IMR-90 (cell line): Measurements from ENCODE around the gene CIT. TPM values are rescaled to one million over a fixed set of nuclear protein-coding genes. Genes with fewer than 3 reads are reported as not detected.

Experiments used
- ATAC-seq: fragments of 200-7000 bp; cut with Tn5 transposase; 2 replicates; pipeline ENCODE4 v1.9.1; 2020; ENCODE audit warnings: low read depth, mild to moderate bottlenecking, moderate library complexity
- BruUV-seq: library from RNA; stranded (reverse); fragments of 400-500 nt; replicated peaks from 2 replicates; lab custom pipeline; 2021; lab: Mats Ljungman, UMichigan
- CTCF ChIA-PET: fragments of 300-600 bp; formaldehyde crosslinking; extraction: SDS; loops from one replicate; lab custom pipeline; 2021; ENCODE audit warnings: antibody characterized with exemption; lab: Yijun Ruan, JAX
- POLR2A ChIA-PET: fragments of 300-600 bp; sonication (Branson Sonifier 250); formaldehyde crosslinking; loops from one replicate; lab custom pipeline; 2022; ENCODE audit warnings: antibody characterized with exemption; ENCODE audit not compliant: unreplicated experiment; lab: Charles Lee
- DNase-seq: peaks from one replicate; pipeline ENCODE4 v3.0.0; 2013
- H2AFZ ChIP-seq: replicated peaks from 2 replicates; pipeline ENCODE3; 2013; ENCODE audit warnings: low read length, mild to moderate bottlenecking; ENCODE audit not compliant: poor library complexity
- H2AK5ac ChIP-seq: 2 replicates; pipeline ENCODE4 v1.6.1; 2013; ENCODE audit warnings: low read depth, low read length, inconsistent platforms
- H2AK9ac ChIP-seq: replicated peaks from 2 replicates; pipeline ENCODE3; 2013; ENCODE audit warnings: mild to moderate bottlenecking, low read depth, low read length, moderate library complexity; ENCODE audit not compliant: poor library complexity
- H2BK120ac ChIP-seq: 2 replicates; pipeline ENCODE4 v1.6.1; 2013; ENCODE audit warnings: low read depth, low read length, inconsistent platforms
- H2BK15ac ChIP-seq: 3 replicates; pipeline ENCODE4 v1.6.1; 2013; ENCODE audit warnings: low read depth, low read length, inconsistent platforms
- H2BK20ac ChIP-seq: 2 replicates; pipeline ENCODE4 v1.6.1; 2013; ENCODE audit warnings: low read depth, mild to moderate bottlenecking, inconsistent platforms, low read length, moderate library complexity
- H2BK5ac ChIP-seq: 2 replicates; pipeline ENCODE4 v1.6.1; 2013; ENCODE audit warnings: mild to moderate bottlenecking, low read depth, low read length, inconsistent platforms; ENCODE audit not compliant: poor library complexity, severe bottlenecking
- H3K14ac ChIP-seq: replicated peaks from 2 replicates; pipeline ENCODE4 v1.6.1; 2013; ENCODE audit warnings: low read depth, low read length, inconsistent platforms
- H3K18ac ChIP-seq: 2 replicates; pipeline ENCODE4 v1.6.1; 2013; ENCODE audit warnings: low read depth, low read length, control low read depth
- H3K23ac ChIP-seq: 2 replicates; pipeline ENCODE4 v1.6.1; 2013; ENCODE audit warnings: low read depth, low read length, inconsistent platforms
- H3K27ac ChIP-seq: 2 replicates; pipeline ENCODE4 v1.5.1; 2013; ENCODE audit warnings: mild to moderate bottlenecking, control low read depth, low read length; ENCODE audit not compliant: insufficient read depth
- H3K27me3 ChIP-seq: 2 replicates; pipeline ENCODE4 v1.6.1; 2013; ENCODE audit warnings: low read length; ENCODE audit not compliant: control insufficient read depth, insufficient read depth
- H3K36me3 ChIP-seq: 2 replicates; pipeline ENCODE4 v1.6.1; 2013; ENCODE audit warnings: low read length, mixed read lengths; ENCODE audit not compliant: control insufficient read depth, insufficient read depth
- H3K4ac ChIP-seq: 2 replicates; pipeline ENCODE4 v1.6.1; 2013; ENCODE audit warnings: low read depth, low read length, inconsistent platforms
- H3K4me1 ChIP-seq: 2 replicates; pipeline ENCODE4 v1.6.1; 2013; ENCODE audit warnings: low read length, mixed read lengths; ENCODE audit not compliant: control insufficient read depth, insufficient read depth
- H3K4me2 ChIP-seq: 2 replicates; pipeline ENCODE4 v1.6.1; 2013; ENCODE audit warnings: low read depth, mild to moderate bottlenecking, control low read depth, low read length, moderate library complexity
- H3K4me3 ChIP-seq: 2 replicates; pipeline ENCODE4 v1.5.1; 2013; ENCODE audit warnings: low read depth, mild to moderate bottlenecking, control low read depth, low read length, moderate library complexity; ENCODE audit not compliant: insufficient read depth
- H3K56ac ChIP-seq: 2 replicates; pipeline ENCODE4 v1.6.1; 2013; ENCODE audit warnings: low read length, inconsistent platforms; ENCODE audit not compliant: insufficient read depth; ENCODE audit errors: extremely low read depth
- H3K79me1 ChIP-seq, 2 experiments: 2 replicates each; pipeline ENCODE4 v1.6.1; 2013; ENCODE audit warnings: low read length in 2 of 2, inconsistent platforms in 1 of 2, low read depth in 1 of 2
- H3K9ac ChIP-seq: 2 replicates; pipeline ENCODE4 v1.6.1; 2013; ENCODE audit warnings: low read depth, low read length, control low read depth
- H3K9me1 ChIP-seq: 2 replicates; pipeline ENCODE4 v1.6.1; 2013; ENCODE audit warnings: low read length, inconsistent platforms; ENCODE audit not compliant: insufficient read depth
- H3K9me3 ChIP-seq: 2 replicates; pipeline ENCODE4 v1.6.1; 2013; ENCODE audit warnings: low read length; ENCODE audit not compliant: control insufficient read depth, insufficient read depth
- H4K20me1 ChIP-seq: 2 replicates; pipeline ENCODE4 v1.6.1; 2013; ENCODE audit warnings: low read length, inconsistent platforms; ENCODE audit not compliant: insufficient read depth
- H4K5ac ChIP-seq: 2 replicates; pipeline ENCODE4 v1.6.1; 2013; ENCODE audit warnings: mild to moderate bottlenecking, low read depth, low read length, control low read depth
- H4K8ac ChIP-seq, 2 experiments: 2 replicates each; pipeline ENCODE4 v1.6.1; 2013; ENCODE audit warnings: low read depth in 2 of 2, low read length in 2 of 2, control low read depth in 1 of 2, inconsistent platforms in 1 of 2
- H4K91ac ChIP-seq: 2 replicates; pipeline ENCODE4 v1.6.1; 2013; ENCODE audit warnings: low read depth, low read length, inconsistent platforms; ENCODE audit not compliant: insufficient read depth
- CTCF ChIP-seq: conservative IDR thresholded peaks from 2 replicates; pipeline ENCODE4 v1.5.1; 2012; ENCODE audit warnings: mild to moderate bottlenecking, low read depth, low read length, improper control_type of control experiment
- MAFK ChIP-seq: IDR thresholded peaks from 2 replicates; pipeline ENCODE4 v1.6.1; 2012; ENCODE audit warnings: low read depth, low read length, improper control_type of control experiment
- MAZ ChIP-seq: IDR thresholded peaks from 2 replicates; pipeline ENCODE4 v1.6.1; 2012; ENCODE audit warnings: low read depth, mild to moderate bottlenecking, low read length, improper control_type of control experiment, moderate library complexity, borderline replicate concordance
- NFE2L2 ChIP-seq: fragments of 150-350 bp; IDR thresholded peaks from 2 replicates; pipeline ENCODE4 v1.6.1; 2016; ENCODE audit warnings: low read depth, mild to moderate bottlenecking, low read length
- RAD21 ChIP-seq: IDR thresholded peaks from 2 replicates; pipeline ENCODE4 v1.6.1; 2012; ENCODE audit warnings: low read length, improper control_type of control experiment
- RCOR1 ChIP-seq: IDR thresholded peaks from 2 replicates; pipeline ENCODE4 v1.6.1; 2012; ENCODE audit warnings: mild to moderate bottlenecking, low read length, improper control_type of control experiment; ENCODE audit not compliant: insufficient replicate concordance
- WGBS, 2 experiments: methylation state at CpG; one replicate each; pipeline versions ENCODE4 v1.1.5 to v1.1.7; 2013; ENCODE audit warnings: missing lambda C conversion rate in 2 of 2; ENCODE audit not compliant: insufficient read length in 1 of 2; ENCODE audit errors: extremely low coverage in 2 of 2; 5-methylcytosine and 5-hydroxymethylcytosine counted together
- dilution Hi-C: fragments of 300-500 bp; cut with HindIII; formaldehyde crosslinking; loops from one replicate; pipeline ENCODE4 v1.14.3; 2018; ENCODE audit warnings: low sequenced_read_pairs; ENCODE audit not compliant: unreplicated experiment
- in situ Hi-C: fragments of 300-500 bp; cut with MboI; formaldehyde crosslinking; loops from 3 replicates; pipeline ENCODE4 v1.14.3; 2019; ENCODE audit warnings: low sequenced_read_pairs, inconsistent platforms, mixed read lengths
- intact Hi-C: fragments of 100-400 bp; cut with micrococcal nuclease; formaldehyde crosslinking; loops from 2 replicates; pipeline ENCODE4 v1.10.0; 2022
- polyA plus RNA-seq, 3 experiments: library from polyadenylated mRNA; depleted of rRNA; stranded (reverse); fragments of >200 nt; gene quantifications; 2 replicates each; pipeline ENCODE4 v1.2.3, GENCODE V29; 2012; ENCODE audit warnings: low replicate concordance in 1 of 3
- total RNA-seq: library from RNA; depleted of rRNA; stranded (reverse); fragments of >200 nt; gene quantifications from 2 replicates; pipeline ENCODE4 v1.2.3, GENCODE V29; 2012
- TF ChIP-seq, protein P1 (sequence below): fragments of 150-350 bp; IDR thresholded peaks from 2 replicates; pipeline ENCODE4 v1.6.1; 2016; ENCODE audit warnings: low read depth, mild to moderate bottlenecking, low read length, moderate library complexity, borderline replicate concordance

Gene CIT
- total and polyA plus RNA-seq, 2 of the 4 experiments (the other 2 are of a cell fraction) = 13.1 to 21.0 TPM

- CTCF ChIA-PET = no interaction called here
- H3K79me1 ChIP-seq = peaks cover 19 to 29% of the 10 kb centered on the region in 2 experiments; a peak in 2 of 4 replicates
- H4K91ac ChIP-seq = no peak overlapping the region
- no peak overlapping the region for H2BK20ac ChIP-seq
- H3K18ac ChIP-seq = no peak overlapping the region
- dilution Hi-C loops (no loop called here), intact Hi-C loops (no loop called here), in situ Hi-C loops (no loop called here)
- POLR2A ChIA-PET = no interaction called here
- no peak overlapping the region for H2BK120ac ChIP-seq
- no peak for ATAC-seq
- no peaks in the 10 kb centered on the region for H3K27me3 ChIP-seq
- H2BK5ac ChIP-seq = no peak overlapping the region
- H4K8ac ChIP-seq = no peak overlapping the region
- no peak overlapping the region for H4K5ac ChIP-seq
- H4K20me1 ChIP-seq = no peaks in the 10 kb centered on the region
- no peaks in the 10 kb centered on the region for H3K4me1 ChIP-seq
- WGBS, 2 experiments = no CpG with 5 or more reads among the region's 1 CpG
- H2AFZ ChIP-seq = no peak overlapping the region
- TF ChIP-seq CTCF (no peak), MAFK (no peak), NFE2L2 (no peak), RAD21 (no peak), MAZ (no peak), RCOR1 (no peak)
- TF ChIP-seq, protein P1, sequence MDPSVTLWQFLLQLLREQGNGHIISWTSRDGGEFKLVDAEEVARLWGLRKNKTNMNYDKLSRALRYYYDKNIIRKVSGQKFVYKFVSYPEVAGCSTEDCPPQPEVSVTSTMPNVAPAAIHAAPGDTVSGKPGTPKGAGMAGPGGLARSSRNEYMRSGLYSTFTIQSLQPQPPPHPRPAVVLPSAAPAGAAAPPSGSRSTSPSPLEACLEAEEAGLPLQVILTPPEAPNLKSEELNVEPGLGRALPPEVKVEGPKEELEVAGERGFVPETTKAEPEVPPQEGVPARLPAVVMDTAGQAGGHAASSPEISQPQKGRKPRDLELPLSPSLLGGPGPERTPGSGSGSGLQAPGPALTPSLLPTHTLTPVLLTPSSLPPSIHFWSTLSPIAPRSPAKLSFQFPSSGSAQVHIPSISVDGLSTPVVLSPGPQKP = no peak
- DNase-seq = no peak
- peaks cover 1% of the 10 kb centered on the region; the same call in 1 of the 2 replicates for H3K36me3 ChIP-seq
- H3K9ac ChIP-seq = no peak overlapping the region
- H3K4me3 ChIP-seq = no peak overlapping the region
- no peak overlapping the region for H2AK5ac ChIP-seq
- H2AK9ac ChIP-seq = no peak overlapping the region
- no peak overlapping the region for H3K4me2 ChIP-seq
- no peak overlapping the region for H3K14ac ChIP-seq
- no peak overlapping the region for H3K23ac ChIP-seq
- no peaks in the 10 kb centered on the region for H3K9me1 ChIP-seq
- no peak overlapping the region for H2BK15ac ChIP-seq
- no TSS peak for BruUV-seq
- H3K4ac ChIP-seq = no peak overlapping the region
- H3K9me3 ChIP-seq = no peaks in the 10 kb centered on the region
- no peak overlapping the region for H3K56ac ChIP-seq
- no peak overlapping the region for H3K27ac ChIP-seq
Observed at GRCh38 chr12:119850330-119850729, 26.8 kb downstream of the CIT start.
